ENCODE data around the gene ZNF81.

- TF ChIP-seq CTCF (conservative IDR thresholded peaks at IDR 0.05 in 1 of 2, IDR thresholded peaks at IDR 0.05 in 1 of 2; ENCODE audit: low read depth in 1 of 2, low read length in 2 of 2), result no peak
- no peak for TF ChIP-seq EZH2 (IDR thresholded peaks at IDR 0.05; ENCODE audit: low read length, missing control alignments)
Observed at GRCh38 chrX:47878198-47878597, 41.5 kb downstream of the ZNF81 start.

Measured in fibroblast of lung (primary cell).